ENCODE measurements around the gene ROR1. TPM values are rescaled to one million over a fixed set of nuclear protein-coding genes. Genes with fewer than 3 reads are reported as not detected.
"Not testable (repeated sequence)": the region's sequence is repeated elsewhere in the genome, so short reads cannot be mapped to it uniquely, and the experiment has no call there.

Gene ROR1
- polyA plus RNA-seq, 6 donors from 2014 or later, result 0.36 to 6.2 (median 1.3) TPM

DNA sequence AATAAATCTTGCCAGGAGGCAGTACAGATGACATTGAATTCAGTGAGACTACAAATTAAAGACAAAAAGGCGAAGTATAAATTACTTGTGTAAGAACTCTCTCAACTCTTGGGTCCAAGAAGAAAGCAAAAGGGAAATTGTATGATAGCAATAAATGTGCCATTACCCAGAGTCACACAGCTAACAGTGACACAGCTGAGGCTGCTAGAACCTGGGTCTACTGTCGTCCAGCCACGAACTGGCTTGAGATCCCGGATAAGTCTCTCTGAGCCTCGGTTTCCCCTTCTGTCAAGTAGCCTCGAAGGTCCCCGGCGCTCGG lies 362 bp upstream of the ROR1 start:
- Mint-ChIP-seq H3K36me3 (peaks cover 0 to 14% of the 10 kb centered on the region in 2 donors), H3K4me1 (peaks cover 16 to 23% (median 22%) of the 10 kb centered on the region in 3 donors), H3K27me3 (peaks cover 27 to 57% (median 39%) of the 10 kb centered on the region in 3 donors), H3K4me3 (peak overlapping the region; percentile 78 to 95 (median 92)), H3K9me3 (no peaks in the 10 kb centered on the region), H3K27ac (peak overlapping the region in 2 of 6 donors; percentile 86 to 87)
- ATAC-seq (ENCODE audit: low read depth in 2 of 2) (peak; percentile 35 to 37), DNase-seq (no peak)

DNA sequence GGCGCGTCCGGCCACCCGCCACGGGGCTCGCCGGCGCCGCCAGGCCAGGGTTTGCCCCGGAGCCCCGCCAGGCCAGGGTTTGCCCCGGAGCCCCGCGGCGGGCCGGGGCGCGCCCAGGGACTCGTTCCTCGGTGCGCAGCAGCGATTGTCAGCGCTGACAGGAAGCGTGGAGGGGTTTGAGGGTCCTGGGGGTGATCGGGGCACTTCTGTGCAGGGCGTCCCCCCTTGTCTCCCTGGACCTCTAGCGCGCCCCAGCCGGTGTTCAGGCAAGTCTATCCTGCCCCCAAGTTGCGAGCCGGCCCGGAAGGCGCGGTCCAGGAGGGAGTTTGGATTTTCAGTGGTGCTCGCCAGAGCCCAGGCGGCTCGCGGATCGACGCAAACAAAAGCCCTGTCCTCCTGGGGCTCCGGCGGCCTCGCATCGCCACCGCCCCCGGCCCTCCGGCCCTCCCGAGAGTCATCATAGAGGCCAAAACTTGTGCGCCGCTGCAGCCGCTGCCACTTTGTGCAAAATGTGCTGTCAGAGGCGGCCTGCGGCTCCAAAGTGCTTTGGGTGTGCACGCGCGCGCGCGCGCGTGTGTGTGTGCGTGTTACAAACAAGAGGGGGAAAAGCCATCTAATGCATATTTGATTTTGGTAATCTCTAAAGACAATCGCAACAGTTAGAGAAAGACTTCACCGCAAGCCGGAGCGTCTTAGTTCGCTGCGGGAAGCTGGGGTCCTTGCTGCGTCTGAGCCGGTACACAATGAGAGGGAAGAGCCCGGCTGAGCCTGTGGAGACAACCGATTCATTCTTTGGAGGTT lies 1.0 kb downstream of the ROR1 start:
- H3K4me3 Mint-ChIP-seq, result peak overlapping the region; percentile 76 to 95 (median 84)
- peaks cover 16 to 23% (median 22%) of the 10 kb centered on the region in 3 donors for H3K4me1 Mint-ChIP-seq

DNA sequence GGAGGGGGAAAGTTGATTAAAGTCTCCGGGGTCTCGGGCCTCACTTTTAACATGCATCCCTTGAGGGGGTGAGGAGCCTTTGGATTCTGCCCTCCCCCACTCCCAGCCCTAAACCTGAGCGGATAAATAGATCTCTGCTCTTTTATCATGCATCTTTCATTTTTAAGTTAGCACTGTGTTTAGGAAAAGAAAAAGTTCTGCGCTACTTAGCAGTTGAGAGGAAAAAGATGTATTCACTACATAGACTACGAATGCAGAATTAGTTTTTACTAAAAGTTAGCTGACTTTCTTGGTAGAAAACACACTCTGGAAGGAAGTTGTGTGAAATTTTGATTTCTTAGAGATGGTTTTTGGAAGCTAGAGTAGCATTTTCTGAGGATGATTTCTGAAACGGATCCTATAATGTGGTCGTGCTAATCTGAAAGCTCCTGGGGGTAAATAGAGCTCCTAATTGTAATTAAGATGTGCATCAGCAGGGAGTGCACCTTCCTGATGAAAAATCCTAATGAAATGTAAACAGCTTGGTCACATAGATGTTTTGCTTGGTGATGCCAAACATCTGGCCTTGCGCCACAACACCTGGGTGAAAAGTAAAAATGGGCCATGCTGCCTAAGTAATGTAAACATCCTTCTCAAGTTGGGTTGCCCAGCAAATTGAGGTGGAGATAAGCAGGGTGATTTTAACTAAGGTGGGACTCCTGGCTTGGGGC lies 1.8 kb downstream of the ROR1 start:
- ATAC-seq (ENCODE audit: low read depth in 2 of 2) (no peak), DNase-seq (no peak)
- Mint-ChIP-seq H3K9me3 (no peaks in the 10 kb centered on the region), H3K27ac (peak overlapping the region in 2 of 6 donors; percentile 62 to 84), H3K4me1 (peaks cover 16 to 23% (median 22%) of the 10 kb centered on the region in 3 donors), H3K36me3 (peaks cover 0 to 14% of the 10 kb centered on the region in 2 donors), H3K4me3 (peak overlapping the region; percentile 76 to 95 (median 84)), H3K27me3 (peaks cover 27 to 68% (median 39%) of the 10 kb centered on the region in 3 donors)

More for the DNA sequence above, 1.0 kb downstream of the ROR1 start:
- Mint-ChIP-seq H3K9me3 (no peaks in the 10 kb centered on the region), H3K27me3 (peaks cover 27 to 60% (median 39%) of the 10 kb centered on the region in 3 donors), H3K27ac (peak overlapping the region in 2 of 6 donors; percentile 62 to 84), H3K36me3 (peaks cover 0 to 14% of the 10 kb centered on the region in 2 donors)
- DNase-seq, result peak; percentile 21
- peak in 1 of 2 donors; percentile 14 for ATAC-seq (ENCODE audit: low read depth in 2 of 2)

DNA sequence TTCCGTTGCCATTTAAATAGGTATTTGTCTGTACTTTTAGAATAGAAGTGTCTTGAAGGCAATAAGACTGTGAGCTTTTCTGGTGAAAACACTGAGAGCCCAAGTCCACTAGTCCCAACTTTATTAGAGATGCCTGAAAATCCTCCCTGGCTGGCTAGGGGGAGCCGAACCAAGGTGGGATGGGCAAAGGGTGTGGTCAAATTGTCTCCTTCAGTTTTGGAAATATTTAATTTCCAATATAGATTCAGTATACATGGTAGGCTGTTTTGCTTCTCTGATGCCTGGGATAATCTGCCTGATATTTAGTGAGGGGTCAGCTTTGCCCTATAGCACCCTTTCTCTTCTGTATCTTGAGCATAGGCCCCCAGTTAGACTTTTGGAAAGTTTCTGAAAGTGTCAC lies 3.5 kb downstream of the ROR1 start:
- Mint-ChIP-seq H3K36me3 (peaks cover 0 to 14% of the 10 kb centered on the region in 2 donors), H3K4me3 (peak overlapping the region in 1 of 8 donors; percentile 80), H3K4me1 (peaks cover 16 to 23% (median 22%) of the 10 kb centered on the region in 3 donors), H3K9me3 (no peaks in the 10 kb centered on the region), H3K27ac (no peak overlapping the region), H3K27me3 (peaks cover 19 to 59% (median 29%) of the 10 kb centered on the region in 3 donors)
- ATAC-seq (ENCODE audit: low read depth in 2 of 2), result no peak
- no peak for DNase-seq

DNA sequence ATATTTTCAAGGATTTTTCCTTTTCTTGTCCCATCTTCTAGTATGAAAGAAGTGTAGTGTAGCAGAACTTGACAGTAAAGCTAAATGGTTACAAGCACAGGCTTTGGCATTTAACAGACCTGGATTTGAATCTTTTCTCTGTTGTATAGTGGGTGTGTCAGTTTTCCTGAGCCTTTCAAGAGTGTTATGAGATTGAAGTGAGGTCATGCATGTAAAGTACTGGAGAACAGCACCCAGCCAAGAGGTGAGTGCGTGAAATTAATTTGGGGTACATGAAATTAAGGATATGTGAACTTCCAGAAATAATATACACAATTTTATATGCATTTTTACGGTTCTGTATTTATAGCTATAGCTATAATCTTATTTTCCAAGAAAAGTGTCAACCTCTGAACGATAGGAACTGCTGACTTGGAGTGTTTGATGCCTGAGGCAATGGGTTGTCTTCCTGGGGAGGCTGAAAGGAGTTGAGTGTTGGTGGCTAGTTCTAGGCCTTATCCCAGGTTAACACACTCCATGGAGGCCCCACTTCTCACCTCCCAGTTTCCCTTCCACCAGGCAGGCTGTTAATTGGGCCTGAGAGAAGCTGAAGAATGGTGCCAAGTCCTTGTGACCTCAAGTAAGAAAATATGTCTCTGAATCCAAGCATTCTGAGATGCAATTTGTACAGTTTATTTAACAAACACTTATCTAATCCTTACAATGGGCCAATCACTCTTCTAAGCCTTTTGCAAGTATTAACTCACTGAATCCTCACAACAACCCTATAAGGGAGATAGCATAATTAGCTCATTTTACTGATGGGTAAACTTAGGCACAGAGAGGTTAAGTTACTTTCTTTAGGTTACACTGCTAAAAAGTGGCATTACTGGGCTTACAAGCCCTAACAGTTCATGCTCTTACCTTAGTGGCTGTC lies 4.4 kb downstream of the ROR1 start:
- Mint-ChIP-seq H3K4me1 (peaks cover 12 to 16% (median 16%) of the 10 kb centered on the region in 3 donors), H3K27ac (no peak overlapping the region), H3K36me3 (peaks cover 0 to 9% of the 10 kb centered on the region in 2 donors), H3K9me3 (no peaks in the 10 kb centered on the region), H3K27me3 (peaks cover 10 to 49% (median 20%) of the 10 kb centered on the region in 3 donors), H3K4me3 (no peak overlapping the region)
- no peak for ATAC-seq (ENCODE audit: low read depth in 2 of 2)
- DNase-seq, result no peak

DNA sequence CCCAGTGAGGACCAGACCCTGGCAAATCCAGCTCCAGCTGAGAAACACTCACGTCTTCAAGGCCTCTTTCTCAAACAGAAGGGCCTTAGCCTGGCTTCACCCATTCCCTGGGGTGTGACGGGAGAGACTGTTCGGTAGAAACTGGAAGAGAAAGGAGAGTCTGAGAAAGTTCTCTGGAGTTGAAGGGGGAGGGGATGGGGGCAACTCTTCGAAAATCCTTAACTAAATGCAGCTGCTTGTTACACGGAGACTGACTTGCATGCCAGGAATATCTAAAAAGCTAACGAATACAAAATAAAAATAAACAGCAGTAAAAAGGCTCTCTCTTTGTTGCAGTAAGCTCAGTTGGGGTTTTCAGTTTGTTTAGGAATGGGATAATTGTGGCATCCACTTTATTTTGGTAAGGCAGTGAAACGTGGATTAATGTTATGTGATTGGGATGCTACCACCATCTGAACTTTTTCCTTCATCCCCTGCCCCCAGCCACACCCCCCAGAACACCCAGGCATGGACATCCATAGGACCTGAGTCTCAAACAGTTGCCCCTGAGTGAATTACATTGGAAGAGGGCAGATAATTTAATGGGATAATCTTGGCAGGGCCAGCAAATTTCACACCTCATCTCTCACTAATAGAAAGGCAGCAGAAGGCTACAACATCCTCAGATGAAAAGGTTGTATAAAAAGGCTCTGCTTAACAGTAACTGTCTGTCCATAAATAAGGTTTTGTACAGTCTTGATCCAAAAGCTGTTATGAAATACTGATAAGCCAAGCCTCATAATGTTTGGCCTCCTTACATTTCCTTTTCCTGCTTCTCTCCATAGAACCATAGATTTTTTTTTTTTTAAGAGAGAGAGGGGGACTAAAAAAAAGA lies 5.8 kb downstream of the ROR1 start:
- H3K27ac Mint-ChIP-seq, result no peak overlapping the region
- H3K9me3 Mint-ChIP-seq, result no peaks in the 10 kb centered on the region
- H3K4me3 Mint-ChIP-seq, result no peak overlapping the region
- peaks cover 6 to 40% (median 11%) of the 10 kb centered on the region in 3 donors for H3K27me3 Mint-ChIP-seq
- H3K36me3 Mint-ChIP-seq, result no peaks in the 10 kb centered on the region
- DNase-seq, result no peak
- peaks cover 5 to 10% (median 9%) of the 10 kb centered on the region in 3 donors for H3K4me1 Mint-ChIP-seq
- no peak for ATAC-seq (ENCODE audit: low read depth in 2 of 2)

DNA sequence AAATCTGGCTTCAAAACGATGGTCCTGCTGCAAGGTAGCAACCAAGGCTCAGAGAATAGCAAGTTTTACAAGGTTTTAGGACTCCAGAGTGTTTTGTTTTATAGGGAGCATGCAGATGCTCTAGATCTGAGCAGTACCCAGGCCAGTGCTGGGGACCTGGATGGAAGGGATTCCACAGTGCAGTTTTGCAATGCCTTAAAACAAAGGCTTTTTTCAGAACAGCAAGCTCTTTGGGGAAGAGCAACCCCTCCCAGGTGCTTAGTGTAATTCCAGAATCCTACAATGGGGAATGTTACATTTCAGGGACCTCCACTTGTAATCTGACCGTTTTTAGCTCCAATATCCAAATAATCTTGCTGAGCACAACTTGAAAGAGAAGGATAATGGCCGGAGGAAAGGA lies 6.7 kb downstream of the ROR1 start:
- H3K36me3 Mint-ChIP-seq, result no peaks in the 10 kb centered on the region
- peaks cover 2 to 31% (median 3%) of the 10 kb centered on the region in 3 donors for H3K27me3 Mint-ChIP-seq
- H3K4me3 Mint-ChIP-seq, result no peak overlapping the region
- DNase-seq, result no peak
- ATAC-seq (ENCODE audit: low read depth in 2 of 2), result no peak
- H3K4me1 Mint-ChIP-seq, result peaks cover 0 to 1% (median under 1%) of the 10 kb centered on the region in 3 donors
- no peak overlapping the region for H3K27ac Mint-ChIP-seq
- H3K9me3 Mint-ChIP-seq, result no peaks in the 10 kb centered on the region

DNA sequence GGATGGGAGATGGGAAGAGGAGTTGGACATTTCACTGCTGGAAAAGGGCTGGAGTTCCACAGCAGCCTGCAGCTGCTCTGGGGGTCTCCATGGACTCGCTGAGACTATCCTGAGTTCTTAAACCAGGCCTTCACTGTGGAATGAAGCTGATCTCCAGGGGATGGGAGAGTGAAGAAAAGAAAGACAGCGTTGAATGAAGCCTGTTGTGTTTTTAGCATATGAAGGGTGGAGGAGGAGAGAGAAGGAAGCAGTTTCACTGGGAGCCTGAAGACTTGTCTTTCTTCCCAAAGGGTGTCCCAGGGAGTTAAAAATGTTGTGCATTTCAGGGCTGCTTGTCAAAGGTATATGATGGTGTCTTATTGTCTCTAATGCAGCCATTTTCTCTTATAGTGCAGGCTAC lies 9.2 kb downstream of the ROR1 start:
- DNase-seq, result no peak
- Mint-ChIP-seq H3K4me1 (no peaks in the 10 kb centered on the region), H3K27ac (no peak overlapping the region), H3K36me3 (no peaks in the 10 kb centered on the region), H3K27me3 (peaks cover 0 to 17% (median 0%) of the 10 kb centered on the region in 3 donors), H3K9me3 (no peaks in the 10 kb centered on the region), H3K4me3 (no peak overlapping the region)
- no peak for ATAC-seq (ENCODE audit: low read depth in 2 of 2)

DNA sequence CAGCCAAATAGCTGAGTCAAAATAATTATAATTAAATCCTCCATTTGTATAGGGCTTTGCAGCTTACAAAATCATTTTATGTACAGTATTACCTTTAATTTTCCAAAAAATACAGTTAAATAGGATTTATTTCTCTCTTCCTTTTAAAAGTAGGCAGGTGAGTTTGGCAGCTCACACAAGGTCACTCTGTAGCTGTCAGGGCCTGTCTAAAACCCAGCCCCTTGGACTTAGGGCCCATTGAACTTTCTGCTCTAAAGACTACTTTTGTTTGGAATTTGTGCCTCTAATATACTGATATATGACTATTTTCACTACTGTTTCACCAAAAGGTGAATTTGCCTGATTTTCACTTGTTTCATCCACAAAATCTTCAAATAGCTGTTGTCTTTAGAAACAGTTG lies 10.3 kb downstream of the ROR1 start:
- no peaks in the 10 kb centered on the region for H3K36me3 Mint-ChIP-seq
- no peaks in the 10 kb centered on the region for H3K4me1 Mint-ChIP-seq
- peak overlapping the region in 1 of 6 donors; percentile 10 for H3K27ac Mint-ChIP-seq
- H3K27me3 Mint-ChIP-seq, result peaks cover 0 to 15% (median 0%) of the 10 kb centered on the region in 3 donors
- no peak for ATAC-seq (ENCODE audit: low read depth in 2 of 2)
- H3K4me3 Mint-ChIP-seq, result peak overlapping the region in 1 of 8 donors; percentile 18
- no peaks in the 10 kb centered on the region for H3K9me3 Mint-ChIP-seq
- DNase-seq, result no peak

DNA sequence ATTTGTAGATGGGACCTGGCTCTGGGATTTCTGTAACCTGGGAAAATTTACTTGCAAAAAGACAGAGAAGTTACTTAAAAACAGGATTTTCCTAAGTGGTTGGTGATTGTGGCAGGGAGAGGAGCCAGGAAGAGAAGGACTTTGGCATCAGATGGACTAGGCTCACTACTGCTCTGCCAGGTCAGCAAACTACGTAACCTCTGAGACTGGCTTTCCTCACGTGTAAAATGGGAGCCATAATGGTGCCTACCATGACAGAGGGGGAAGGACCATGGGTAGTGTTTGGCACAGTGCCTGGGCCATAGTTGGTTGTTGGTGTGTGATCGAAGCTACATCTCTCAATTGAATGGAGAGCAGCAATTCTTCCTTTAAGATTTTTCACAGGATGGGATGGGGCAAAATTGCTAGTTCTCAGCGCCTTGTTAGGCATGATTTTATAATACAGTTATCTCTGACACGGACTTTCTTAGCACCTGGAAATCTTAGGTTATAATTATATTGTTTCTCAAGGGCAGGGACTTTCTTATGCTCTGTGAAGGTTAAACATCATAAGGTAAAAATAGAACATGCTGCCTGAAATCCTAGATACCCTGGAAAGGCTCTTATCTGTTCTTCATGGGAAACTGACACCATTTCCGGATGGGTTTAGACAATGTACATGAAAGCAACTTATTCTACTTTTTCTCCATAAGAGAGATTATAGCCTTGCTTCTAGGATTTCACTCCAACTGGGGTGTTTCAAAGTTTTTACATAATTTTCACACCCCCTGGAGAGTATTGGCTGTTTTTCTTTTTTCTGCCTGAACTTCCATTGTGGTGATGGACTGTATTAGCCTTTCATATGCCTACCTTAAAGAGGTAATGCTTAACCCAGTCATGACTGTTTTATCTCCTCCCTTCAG lies 10.9 kb downstream of the ROR1 start:
- Mint-ChIP-seq H3K4me3 (no peak overlapping the region), H3K27ac (peak overlapping the region in 1 of 6 donors; percentile 10), H3K9me3 (no peaks in the 10 kb centered on the region), H3K36me3 (no peaks in the 10 kb centered on the region), H3K27me3 (peaks cover 0 to 9% (median 0%) of the 10 kb centered on the region in 3 donors), H3K4me1 (peaks cover 0 to 5% (median 0%) of the 10 kb centered on the region in 3 donors)
- no peak for DNase-seq
- ATAC-seq (ENCODE audit: low read depth in 2 of 2), result no peak

DNA sequence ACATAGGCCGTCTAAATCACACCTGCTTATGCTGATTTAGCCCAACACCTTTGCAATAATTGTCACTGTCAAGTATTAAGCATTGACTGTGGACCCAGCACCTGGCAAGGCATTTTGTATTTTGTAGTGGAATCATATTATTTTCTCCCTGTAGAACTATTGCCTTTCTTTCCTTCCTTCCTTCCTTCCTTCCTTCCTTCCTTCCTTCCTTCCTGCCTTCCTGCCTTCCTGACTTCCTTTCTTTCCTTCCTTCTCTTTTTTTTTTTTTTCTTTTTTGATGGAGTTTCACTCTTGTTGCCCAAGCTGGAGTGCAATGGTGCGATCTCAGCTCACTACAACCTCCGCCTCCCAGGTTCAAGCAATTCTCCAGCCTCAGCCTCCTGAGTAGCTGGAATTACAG lies 13.5 kb downstream of the ROR1 start:
- not testable (repeated sequence) for H3K27ac Mint-ChIP-seq; H3K36me3 Mint-ChIP-seq; H3K4me3 Mint-ChIP-seq; H3K27me3 Mint-ChIP-seq; DNase-seq; ATAC-seq (ENCODE audit: low read depth in 2 of 2); H3K9me3 Mint-ChIP-seq
- H3K4me1 Mint-ChIP-seq, result peaks cover 5 to 11% (median 7%) of the 10 kb centered on the region in 3 donors
